BE2C (cell line): ENCODE measurements around the gene PTPRU.

Experiments
- DNase-seq: peaks from one replicate; pipeline ENCODE4 v3.0.0-alpha.2; 2020
- H3K27me3 ChIP-seq: fragments of 250-450 bp; sonication (Bioruptor Pico); 2 replicates; pipeline ENCODE4 v1.5.1; 2020; ENCODE audit warnings: mild to moderate bottlenecking
- H3K36me3 ChIP-seq: fragments of 250-450 bp; sonication (Bioruptor Pico); 2 replicates; pipeline ENCODE4 v1.5.1; 2020; ENCODE audit warnings: mild to moderate bottlenecking
- H3K4me1 ChIP-seq: fragments of 250-450 bp; sonication (Bioruptor Pico); 2 replicates; pipeline ENCODE4 v1.5.1; 2020
- H3K4me3 ChIP-seq: 2 replicates; pipeline ENCODE4 v1.5.1; 2011; ENCODE audit warnings: low read depth, low read length
- H3K9me3 ChIP-seq: fragments of 250-450 bp; sonication (Bioruptor Pico); 2 replicates; pipeline ENCODE4 v1.5.1; 2020
- TF ChIP-seq, protein P1 (sequence below): IDR thresholded peaks from 2 replicates; pipeline ENCODE4 v1.5.1; 2012; ENCODE audit warnings: mild to moderate bottlenecking, low read depth, low read length

Gene PTPRU

DNA sequence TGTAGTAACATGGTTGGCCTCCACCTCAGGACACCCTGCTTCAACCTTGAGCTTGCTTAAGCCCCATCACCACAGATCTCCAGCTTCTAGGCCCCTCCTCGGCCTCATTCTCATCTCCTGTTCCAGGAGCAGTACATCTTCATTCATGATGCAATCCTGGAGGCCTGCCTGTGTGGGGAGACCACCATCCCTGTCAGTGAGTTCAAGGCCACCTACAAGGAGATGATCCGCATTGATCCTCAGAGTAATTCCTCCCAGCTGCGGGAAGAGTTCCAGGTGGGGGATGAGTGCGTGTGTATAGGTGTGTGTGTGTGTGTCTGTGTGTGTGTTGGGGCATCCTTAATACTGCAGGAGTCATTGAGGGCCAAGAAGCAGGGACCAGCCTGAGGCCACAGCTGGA lies 79.6 kb downstream of the PTPRU start:
- Histone ChIP-seq H3K36me3 (no peaks in the 10 kb centered on the region; the same call in 1 of the 2 replicates), H3K4me3 (no peak overlapping the region), H3K4me1 (no peaks in the 10 kb centered on the region), H3K27me3 (no peaks in the 10 kb centered on the region), H3K9me3 (no peaks in the 10 kb centered on the region)
- DNase-seq = no peak
- TF ChIP-seq, protein P1, sequence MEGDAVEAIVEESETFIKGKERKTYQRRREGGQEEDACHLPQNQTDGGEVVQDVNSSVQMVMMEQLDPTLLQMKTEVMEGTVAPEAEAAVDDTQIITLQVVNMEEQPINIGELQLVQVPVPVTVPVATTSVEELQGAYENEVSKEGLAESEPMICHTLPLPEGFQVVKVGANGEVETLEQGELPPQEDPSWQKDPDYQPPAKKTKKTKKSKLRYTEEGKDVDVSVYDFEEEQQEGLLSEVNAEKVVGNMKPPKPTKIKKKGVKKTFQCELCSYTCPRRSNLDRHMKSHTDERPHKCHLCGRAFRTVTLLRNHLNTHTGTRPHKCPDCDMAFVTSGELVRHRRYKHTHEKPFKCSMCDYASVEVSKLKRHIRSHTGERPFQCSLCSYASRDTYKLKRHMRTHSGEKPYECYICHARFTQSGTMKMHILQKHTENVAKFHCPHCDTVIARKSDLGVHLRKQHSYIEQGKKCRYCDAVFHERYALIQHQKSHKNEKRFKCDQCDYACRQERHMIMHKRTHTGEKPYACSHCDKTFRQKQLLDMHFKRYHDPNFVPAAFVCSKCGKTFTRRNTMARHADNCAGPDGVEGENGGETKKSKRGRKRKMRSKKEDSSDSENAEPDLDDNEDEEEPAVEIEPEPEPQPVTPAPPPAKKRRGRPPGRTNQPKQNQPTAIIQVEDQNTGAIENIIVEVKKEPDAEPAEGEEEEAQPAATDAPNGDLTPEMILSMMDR = no peak

DNA sequence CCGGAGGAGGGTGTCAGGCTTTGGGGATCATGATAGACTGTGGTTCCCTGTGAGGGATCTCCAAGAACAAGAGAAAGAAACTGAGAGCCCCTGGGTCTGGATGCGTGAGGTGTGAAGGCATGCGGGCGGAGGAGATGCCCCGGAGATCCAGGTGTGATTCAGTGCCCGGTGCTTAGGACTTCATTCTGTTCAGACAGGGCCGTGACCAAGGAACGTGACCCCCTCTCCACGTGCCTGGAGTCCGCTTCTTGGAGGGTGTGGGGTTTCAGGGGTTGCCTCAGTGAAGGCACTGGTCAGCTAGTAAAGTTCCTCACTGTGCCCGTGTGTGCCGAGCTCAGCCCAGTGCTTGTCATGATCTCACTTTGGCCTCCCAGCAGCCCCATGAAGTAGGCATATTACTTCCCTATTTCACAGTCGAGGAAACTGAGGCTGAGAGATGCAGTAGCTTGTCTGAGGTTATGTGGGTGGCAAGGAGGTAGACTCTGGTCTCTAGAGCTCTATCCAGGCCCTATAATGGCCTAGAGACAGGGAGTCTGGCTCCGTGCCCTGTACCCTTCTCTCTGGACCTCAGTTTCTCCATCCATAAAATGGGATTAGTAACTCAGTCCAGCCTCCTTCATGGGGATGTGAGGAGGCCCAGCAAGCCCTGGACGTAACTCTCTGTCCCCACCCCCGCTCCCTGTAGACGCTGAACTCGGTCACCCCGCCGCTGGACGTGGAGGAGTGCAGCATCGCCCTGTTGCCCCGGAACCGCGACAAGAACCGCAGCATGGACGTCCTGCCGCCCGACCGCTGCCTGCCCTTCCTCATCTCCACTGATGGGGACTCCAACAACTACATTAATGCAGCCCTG lies 81.0 kb downstream of the PTPRU start:
- Histone ChIP-seq H3K9me3 (no peaks in the 10 kb centered on the region), H3K4me1 (no peaks in the 10 kb centered on the region), H3K4me3 (no peak overlapping the region), H3K27me3 (no peaks in the 10 kb centered on the region), H3K36me3 (no peaks in the 10 kb centered on the region; the same call in 1 of the 2 replicates)
- TF ChIP-seq, protein P1 = no peak
- no peak for DNase-seq

DNA sequence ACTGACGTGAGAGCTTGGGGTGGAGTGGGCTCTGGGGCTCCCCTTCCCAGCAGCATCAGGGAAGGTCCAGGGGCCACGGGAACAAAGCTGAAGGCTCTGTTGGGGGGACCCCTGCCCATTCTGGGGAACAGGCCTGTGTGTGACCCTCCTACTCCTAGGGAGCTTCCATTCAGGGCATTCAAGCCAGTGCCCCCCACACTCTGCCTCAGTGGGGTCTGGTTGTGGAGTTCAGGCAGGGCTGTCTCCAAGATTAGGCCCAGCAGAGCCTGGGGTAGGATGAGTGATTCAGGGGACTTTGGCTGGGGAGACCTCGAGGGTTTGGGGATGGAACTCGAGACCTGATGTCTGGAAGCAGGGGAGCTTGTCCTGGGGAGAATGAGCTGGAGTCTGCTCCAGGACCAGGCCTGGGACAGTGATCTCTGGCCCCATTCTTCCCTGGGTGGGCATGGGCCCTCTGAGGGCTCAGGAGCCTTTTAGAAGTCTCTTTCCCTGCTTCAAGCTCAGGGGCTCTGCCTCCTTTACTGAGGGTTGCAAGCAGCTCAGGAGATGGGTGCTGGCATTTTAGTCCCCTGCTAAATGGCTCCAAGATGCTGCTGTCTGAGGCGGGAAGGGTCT lies 81.7 kb downstream of the PTPRU start:
- no peak for DNase-seq
- TF ChIP-seq, protein P1 = no peak
- Histone ChIP-seq H3K4me3 (no peak overlapping the region), H3K27me3 (no peaks in the 10 kb centered on the region), H3K36me3 (no peaks in the 10 kb centered on the region; the same call in 1 of the 2 replicates), H3K4me1 (no peaks in the 10 kb centered on the region), H3K9me3 (no peaks in the 10 kb centered on the region)

DNA sequence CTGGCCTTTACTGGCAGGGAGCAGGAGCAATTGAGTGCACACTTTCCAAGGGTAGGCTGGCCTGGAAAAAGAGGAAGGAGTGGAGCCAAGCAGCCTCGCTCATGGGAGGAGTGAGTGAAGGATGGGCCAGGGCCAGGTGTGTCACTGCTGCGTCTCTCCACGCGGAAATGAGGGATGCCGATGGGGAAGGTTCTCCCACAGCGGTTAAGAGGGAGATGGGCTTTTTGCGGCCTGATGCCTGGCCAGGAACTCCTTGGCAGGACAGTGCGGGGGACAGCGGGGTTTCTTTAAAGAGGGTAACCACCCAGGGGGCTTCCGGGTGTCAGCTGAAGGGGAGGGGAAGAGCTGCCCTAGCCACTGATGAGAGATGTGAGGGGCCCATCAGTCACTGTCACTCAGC lies 82.4 kb downstream of the PTPRU start:
- Histone ChIP-seq H3K4me1 (no peaks in the 10 kb centered on the region), H3K36me3 (no peaks in the 10 kb centered on the region; the same call in 1 of the 2 replicates), H3K9me3 (no peaks in the 10 kb centered on the region), H3K27me3 (no peaks in the 10 kb centered on the region), H3K4me3 (no peak overlapping the region)
- no peak for DNase-seq
- TF ChIP-seq, protein P1 = no peak

DNA sequence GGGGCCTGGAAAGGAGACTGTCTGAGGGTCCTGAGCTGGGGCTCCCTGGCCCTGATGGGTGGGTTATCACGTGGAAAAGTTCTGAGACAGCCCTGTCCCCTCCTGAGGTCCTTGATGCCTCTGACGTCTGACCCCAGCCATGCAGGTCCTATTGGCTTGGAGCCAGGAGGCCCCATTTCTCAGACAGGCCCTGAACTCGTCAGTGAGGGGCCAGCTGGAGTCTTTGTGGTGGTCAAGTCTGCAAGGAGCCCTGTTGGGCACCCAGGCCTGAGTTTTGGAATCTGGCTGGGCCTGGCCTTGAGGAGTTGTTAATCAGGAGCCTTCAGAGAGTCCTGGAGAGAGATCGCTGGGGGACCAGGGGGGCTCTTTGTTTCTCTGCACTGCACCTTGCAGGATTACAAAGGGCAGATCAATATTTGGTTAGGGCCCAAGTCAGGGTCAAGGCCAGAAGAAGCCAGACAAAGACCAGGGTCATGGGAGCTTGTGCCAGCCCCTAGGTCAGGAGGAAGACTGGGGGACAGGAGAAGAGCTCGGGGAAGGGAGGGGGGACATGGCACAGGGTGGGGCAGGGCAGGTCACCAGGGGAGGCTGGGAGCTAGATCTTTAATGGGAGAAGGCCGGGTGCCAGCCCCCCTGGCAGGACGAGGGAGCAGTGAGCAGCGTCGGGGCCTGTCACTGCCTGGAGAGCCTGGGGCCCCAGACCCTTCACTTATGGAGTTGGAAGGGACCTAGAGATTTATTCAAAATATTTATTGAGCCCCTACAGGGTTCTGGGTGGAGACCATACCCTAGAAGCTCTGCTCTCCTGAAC lies 83.2 kb downstream of the PTPRU start:
- no peak overlapping the region for H3K4me3 ChIP-seq
- TF ChIP-seq, protein P1 = no peak
- DNase-seq = no peak
- no peaks in the 10 kb centered on the region for H3K4me1 ChIP-seq
- no peaks in the 10 kb centered on the region; the same call in 1 of the 2 replicates for H3K36me3 ChIP-seq
- H3K27me3 ChIP-seq = no peaks in the 10 kb centered on the region
- H3K9me3 ChIP-seq = no peaks in the 10 kb centered on the region
